ENCODE results near the gene DYNC2I2.
"Not testable (repeated sequence)": the region's sequence is repeated elsewhere in the genome, so short reads cannot be mapped to it uniquely, and the experiment has no call there.

DYNC2I2 gene

DNA sequence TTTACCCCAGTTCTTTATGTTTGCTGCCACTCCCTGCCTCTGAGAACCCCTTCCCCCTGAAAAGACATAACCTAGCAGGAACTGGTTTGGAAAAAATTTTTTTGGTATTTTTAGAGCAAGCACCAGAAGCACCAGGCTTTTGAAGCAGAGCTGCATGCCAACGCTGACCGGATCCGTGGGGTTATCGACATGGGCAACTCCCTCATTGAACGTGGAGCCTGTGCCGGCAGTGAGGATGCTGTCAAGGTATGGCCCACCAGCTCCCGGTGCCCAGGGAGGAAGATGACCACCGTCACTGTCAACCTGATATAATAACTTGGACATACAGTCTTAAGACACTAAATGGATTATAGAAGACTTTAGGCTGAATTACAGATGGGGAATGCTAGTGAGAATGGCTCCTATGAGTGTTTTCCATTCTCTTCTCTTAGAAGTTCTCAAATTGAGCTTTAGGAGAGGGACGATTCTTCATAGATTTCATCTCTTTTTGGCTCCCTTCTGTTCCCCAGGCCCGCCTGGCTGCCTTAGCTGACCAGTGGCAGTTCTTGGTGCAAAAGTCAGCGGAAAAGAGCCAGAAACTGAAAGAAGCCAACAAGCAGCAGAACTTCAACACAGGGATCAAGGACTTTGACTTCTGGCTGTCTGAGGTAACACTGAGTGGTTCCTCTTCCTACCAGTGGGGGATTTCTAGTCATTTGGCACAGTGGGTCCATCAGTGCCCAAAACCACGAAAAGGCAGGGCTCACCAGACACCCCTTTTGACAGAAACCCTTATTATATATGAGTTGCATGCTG lies 44.9 kb downstream of the DYNC2I2 start:
- DNase-seq: no peak

DNA sequence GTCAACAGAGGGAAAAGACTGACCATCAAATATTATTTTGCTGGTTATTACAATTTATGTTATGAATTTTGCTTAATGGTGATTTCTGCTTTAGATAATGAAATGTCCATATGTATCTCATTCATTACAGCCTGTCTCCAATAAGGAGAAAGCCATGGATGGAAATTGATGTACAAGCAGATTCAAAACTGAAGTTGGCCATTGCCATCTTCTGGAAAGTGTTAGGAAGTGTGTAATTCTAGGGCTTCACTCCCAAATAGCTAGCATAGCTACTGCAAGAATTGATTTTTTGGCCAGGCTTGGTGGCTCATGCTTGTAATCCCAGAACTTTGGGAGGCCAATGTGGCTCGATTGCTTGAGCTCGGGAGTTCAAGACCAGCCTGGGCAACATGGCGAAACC lies 45.8 kb downstream of the DYNC2I2 start:
- no peak for DNase-seq

DNA sequence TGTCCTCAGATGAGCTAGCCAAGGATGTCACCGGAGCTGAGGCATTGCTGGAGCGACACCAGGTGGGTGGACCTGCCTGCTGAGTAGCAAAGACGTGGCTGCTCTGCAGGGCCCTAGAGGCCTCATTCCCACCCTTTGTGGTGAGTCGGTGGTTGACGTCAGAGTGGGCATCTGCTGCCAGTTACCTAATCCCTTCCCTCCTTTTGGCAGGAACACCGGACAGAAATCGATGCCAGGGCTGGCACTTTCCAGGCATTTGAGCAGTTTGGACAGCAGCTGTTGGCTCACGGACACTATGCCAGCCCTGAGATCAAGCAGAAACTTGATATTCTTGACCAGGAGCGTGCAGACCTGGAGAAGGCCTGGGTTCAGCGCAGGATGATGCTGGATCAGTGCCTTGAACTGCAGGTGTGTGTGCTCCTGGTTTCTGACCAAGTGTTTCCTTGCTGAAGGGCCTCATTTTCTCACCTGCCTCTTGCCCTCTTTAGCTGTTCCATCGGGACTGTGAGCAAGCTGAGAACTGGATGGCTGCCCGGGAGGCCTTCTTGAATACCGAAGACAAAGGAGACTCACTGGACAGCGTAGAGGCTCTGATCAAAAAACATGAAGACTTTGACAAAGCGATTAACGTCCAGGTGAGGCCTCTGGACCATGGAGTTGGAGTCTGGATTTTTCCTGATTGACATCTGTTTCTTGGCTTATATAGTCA lies 48.9 kb downstream of the DYNC2I2 start:
- DNase-seq: no peak

DNA sequence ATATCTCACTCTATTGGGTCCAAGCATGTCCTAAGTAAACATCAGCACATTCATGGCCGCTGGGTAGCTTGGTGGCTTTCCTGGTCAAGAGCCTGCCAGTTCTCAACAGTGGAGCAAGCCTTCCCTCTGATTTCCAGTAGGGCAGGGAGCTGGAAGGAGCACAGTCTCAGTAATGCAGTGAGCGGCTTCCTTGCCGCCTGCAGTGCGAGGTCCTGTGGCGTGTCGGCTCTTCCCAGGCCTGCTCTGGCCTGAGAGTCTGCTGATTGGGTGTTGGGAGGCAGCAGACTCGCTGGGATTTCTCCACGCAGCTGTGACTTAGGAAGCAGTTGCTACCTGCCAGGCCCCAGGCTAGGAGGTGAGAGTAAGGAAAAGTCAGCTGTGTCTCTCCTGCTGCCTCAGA lies 53.0 kb downstream of the DYNC2I2 start:
- no peak for DNase-seq

DNA sequence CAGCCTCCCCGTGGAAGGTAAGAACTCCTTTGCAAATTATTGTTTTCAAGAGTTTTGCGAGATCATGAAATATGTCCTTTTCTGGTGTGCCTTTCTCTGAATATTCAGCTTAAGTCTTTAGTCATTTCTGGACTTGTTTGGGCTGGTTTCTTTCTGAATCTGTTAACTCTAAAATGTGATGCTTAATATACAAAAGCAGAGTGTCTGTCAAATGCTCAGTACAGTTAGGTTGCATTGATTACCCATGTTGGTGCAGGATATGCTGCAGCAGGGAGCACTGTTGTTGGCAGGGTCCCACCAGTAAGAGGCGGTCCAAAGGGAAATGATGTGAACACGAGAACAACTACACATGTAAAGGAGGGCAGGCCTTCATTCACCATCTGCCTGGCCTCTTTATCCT lies 56.5 kb downstream of the DYNC2I2 start:
- no peak for DNase-seq

DNA sequence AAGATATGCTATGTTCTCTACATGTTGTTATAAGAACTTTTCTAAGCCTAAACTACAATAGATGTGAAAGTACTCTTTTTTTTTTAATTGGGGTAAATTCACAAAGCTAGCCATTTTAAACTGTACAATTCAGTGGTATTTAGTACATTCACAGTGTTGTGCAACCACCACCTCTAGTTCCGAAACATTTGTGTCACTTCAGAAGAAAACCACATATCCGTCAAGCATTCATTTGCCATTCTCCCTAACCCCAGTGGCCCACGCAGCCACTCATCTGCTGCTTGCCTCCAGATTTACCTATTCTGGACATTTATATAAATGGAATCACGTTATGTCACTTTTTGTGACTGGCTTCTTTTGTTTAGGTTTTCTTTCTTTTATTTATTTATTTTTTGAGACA lies 61.2 kb downstream of the DYNC2I2 start:
- no peak for DNase-seq

DNA sequence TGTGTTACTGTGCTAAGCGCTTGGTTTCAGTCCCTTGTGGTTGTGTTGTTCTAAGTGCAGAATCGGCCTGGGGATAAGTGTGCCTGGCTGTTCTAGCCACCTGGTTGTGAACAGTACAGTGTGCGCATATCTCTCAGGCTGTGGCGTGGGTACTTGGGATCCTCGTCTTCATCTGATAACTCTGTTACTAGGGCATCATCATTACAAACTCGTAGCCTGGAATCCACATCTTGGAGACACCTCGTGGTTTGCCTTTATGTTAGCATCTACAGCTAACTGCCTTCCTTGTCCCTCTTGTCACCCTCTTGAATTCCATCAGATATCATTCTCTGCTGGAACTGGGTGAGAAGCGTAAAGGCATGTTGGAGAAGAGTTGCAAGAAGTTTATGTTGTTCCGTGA lies 62.8 kb downstream of the DYNC2I2 start:
- DNase-seq: no peak

DNA sequence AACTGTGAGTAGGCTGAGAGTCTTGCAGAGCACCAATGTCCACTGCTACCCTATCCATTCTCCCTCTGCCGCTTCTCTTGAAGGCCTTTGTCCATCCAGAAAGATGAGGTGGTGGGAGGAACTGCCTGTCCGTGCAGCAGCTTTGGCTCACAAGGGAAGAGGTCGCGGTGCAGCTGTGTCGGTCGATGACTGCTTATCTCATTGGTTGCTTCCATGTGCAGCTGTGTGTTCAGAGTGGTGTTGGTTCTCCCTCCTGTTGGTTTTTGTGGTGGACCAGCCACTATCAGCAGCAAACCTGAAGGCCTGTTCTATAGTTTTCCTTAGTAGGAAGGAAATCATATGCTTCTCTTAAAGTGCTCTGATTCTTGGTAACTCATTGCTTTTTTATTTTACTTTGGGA lies 63.6 kb downstream of the DYNC2I2 start:
- DNase-seq: no peak

DNA sequence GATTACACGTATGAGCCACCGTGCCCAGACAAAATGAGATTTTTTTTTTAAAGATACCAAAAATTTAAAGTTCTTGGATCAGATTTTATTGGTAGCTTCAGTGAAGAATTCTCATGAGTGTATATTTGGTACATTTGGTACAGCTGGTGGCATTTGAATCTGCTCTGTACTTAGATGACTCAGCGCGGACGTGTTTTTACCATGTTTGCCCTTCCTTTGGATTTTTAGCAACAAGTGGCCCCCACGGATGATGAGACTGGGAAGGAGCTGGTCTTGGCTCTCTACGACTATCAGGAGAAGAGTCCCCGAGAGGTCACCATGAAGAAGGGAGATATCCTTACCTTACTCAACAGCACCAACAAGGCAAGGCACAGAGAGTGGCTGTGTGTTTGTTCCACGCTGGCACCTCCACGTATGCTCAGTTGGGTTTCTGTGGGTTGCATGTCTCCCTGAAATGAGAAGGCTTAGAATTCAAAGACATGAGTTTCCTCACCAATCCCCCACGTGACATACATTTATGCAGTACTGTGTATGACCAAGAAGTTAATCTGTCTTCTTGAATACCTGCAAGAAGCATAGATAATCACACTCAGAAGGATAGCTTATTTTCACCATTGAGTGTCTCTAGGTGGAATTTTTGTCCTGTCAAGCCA lies 67.9 kb downstream of the DYNC2I2 start:
- no peak for DNase-seq

DNA sequence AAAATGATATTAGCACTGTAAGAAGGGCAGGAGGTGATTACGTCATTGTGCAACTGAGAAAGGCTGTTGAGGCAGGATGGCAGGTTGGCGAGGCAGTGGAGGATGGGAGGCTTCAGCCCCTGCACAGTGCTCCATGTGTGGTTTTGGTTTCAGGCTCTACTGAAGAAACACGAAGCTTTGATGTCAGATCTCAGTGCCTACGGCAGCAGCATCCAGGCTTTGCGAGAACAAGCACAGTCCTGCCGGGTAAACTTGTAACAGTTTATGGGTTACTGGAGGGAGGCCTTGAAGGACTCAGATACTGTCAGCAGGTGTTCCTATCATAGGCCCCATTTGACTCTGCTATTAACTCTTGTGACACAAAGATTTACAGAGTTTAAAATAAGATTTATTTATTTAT lies 69.2 kb downstream of the DYNC2I2 start:
- no peak for DNase-seq

DNA sequence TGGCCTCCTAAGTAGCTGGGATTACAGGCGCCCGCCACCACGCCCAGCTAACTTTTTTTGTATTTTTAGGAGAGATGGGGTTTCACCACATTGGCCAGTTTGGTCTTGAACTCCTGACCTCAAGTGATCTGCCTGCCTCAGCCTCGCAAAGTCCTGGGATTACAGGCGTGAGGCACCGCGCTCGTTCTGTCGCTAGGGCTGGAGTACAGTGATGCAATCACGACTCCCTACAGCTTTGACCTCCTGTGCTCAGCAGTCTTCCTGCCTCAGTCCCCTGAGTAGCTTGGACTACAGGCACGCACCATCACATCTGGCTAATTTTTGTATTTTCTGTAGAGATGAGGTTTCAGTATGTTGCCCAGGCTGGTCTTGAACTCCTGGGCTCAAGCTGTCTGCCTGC lies 69.7 kb downstream of the DYNC2I2 start:
- DNase-seq: not testable (repeated sequence)

DNA sequence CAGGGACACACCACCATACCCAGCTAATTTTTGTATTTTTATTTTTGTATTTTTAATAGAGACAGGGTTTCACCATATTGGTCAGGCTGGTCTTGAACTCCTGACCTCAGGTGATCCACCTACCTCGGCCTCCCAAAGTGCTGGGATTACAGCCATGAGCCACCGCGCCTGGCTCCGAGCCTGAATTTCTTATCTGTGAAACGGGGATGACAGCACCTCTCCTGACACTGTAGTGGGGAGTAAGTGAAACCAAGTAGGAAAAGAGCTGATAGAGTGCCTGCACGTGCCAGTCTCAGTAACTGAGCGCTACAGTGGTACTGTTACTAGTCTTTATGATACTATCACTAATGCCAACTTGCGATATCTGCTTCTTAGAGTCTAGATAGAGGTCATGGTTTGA lies 71.5 kb downstream of the DYNC2I2 start:
- not testable (repeated sequence) for DNase-seq

All from activated CD8-positive, alpha-beta memory T cell treated with anti-CD3 and anti-CD28 coated beads, Interleukin-2, amount 50 U/mL, for 4 hours (primary cell).